ENCODE data around the gene TMEM38A.
"Not testable (repeated sequence)": the region's sequence is repeated elsewhere in the genome, so short reads cannot be mapped to it uniquely, and the experiment has no call there.

Gene TMEM38A

DNA sequence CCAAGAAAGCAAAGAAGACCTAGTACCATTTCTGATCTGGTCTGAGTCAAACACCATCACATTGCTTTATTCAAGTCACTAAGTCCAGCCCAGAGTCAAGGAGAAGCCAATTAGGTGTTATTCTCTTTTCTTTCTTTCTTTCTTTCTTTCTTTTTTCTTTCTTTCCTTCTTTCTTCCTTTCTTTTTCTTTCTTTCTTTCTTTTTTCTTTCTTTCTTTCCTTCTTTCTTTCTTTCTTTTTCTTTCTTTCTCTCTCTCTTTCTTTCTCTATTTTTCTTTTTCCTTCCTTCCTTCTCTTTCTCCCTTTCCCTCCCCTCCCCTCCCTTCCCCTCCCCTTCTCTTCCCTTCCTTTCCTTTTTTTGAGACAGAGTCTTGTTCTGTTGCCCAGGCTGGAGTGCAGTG is 49.9 kb downstream of the TMEM38A start:
- H3K4me3 ChIP-seq (ENCODE audit: control insufficient read depth in 1 of 7, extremely low read depth in 1 of 7, insufficient read depth in 4 of 7, low read depth in 2 of 7, low read length in 6 of 7); DNase-seq; H3K27me3 ChIP-seq (replicated peaks in 2 of 5; ENCODE audit: control insufficient read depth in 4 of 5, insufficient read depth in 5 of 5, low read length in 4 of 5); POLR2A ChIA-PET; H3K9me3 ChIP-seq (ENCODE audit: control extremely low read depth in 1 of 5, control insufficient read depth in 4 of 5, insufficient read depth in 2 of 5, low read depth in 1 of 5, low read length in 4 of 5); H3K36me3 ChIP-seq (ENCODE audit: control insufficient read depth in 4 of 4, insufficient read depth in 4 of 4, low read length in 3 of 4); H3K4me1 ChIP-seq (ENCODE audit: control extremely low read depth in 1 of 4, control insufficient read depth in 4 of 4, insufficient read depth in 4 of 4, low read length in 3 of 4); H3K27ac ChIP-seq (ENCODE audit: insufficient read depth in 1 of 2, low read depth in 1 of 2, low read length in 2 of 2, poor library complexity in 1 of 2, severe bottlenecking in 2 of 2): not testable (repeated sequence)
- CTCF ChIA-PET: interaction anchor here (0.6 kb wide), 1 partner anchor 526 kb away, joined by 3 read pairs; no protein-coding TSS in a partner anchor

DNA sequence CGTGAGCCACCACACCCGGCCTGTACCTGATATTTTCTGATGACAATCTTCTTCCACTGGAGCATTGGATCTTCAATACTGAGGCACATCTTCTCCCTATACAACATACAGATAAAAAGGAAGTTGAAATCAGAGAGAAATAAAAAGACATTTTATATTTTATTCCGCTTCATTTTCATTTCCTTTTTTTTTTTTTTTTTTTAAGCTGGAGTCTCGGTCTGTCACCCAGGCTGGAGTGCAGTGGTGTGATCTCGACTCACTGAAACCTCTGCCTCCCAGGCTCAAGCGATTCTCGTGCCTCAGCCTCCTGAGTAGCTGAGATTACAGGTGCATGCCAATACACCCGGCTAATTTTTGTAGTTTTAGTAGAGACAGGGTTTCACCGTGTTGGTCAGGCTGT is 51.4 kb downstream of the TMEM38A start:
- H3K9me3 ChIP-seq (ENCODE audit: control extremely low read depth in 1 of 5, control insufficient read depth in 4 of 5, insufficient read depth in 2 of 5, low read depth in 1 of 5, low read length in 4 of 5); POLR2A ChIA-PET; H3K4me3 ChIP-seq (ENCODE audit: control insufficient read depth in 1 of 7, extremely low read depth in 1 of 7, insufficient read depth in 4 of 7, low read depth in 2 of 7, low read length in 6 of 7); H3K27me3 ChIP-seq (replicated peaks in 2 of 5; ENCODE audit: control insufficient read depth in 4 of 5, insufficient read depth in 5 of 5, low read length in 4 of 5); H3K27ac ChIP-seq (ENCODE audit: insufficient read depth in 1 of 2, low read depth in 1 of 2, low read length in 2 of 2, poor library complexity in 1 of 2, severe bottlenecking in 2 of 2); H3K36me3 ChIP-seq (ENCODE audit: control insufficient read depth in 4 of 4, insufficient read depth in 4 of 4, low read length in 3 of 4); DNase-seq; CTCF ChIA-PET; H3K4me1 ChIP-seq (ENCODE audit: control extremely low read depth in 1 of 4, control insufficient read depth in 4 of 4, insufficient read depth in 4 of 4, low read length in 3 of 4): not testable (repeated sequence)
- WGBS (ENCODE audit: insufficient coverage): 81% methylated on average over 4 of the region's 9 CpGs

DNA sequence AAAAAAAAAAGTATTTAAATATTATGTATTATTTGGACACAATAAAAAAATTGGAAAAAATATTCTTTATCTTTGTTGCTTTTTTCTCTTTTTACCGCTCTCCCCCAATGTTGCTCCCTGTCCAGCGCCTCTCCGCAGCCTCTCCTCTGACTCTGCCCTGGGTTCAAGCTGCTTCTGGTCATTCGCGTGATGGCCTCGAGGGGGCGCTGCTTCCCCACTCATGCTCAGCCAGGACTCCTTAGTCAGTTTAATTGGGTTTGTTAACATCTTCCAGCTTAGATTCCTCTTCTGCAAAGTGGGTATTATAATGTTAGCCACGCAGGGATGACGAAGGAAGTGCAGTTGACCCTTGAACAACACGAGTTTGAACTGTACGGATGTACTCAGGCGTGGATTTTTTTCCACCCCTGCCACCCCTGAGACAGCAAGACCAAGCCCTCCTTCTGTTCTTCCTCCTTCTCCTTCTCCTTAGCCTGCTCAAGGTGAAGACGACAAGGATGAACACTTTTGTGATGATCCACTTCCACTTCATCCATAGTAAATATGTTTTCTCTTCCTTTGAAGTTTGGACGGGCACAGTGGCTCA is 53.9 kb downstream of the TMEM38A start:
- WGBS (ENCODE audit: insufficient coverage): 39% methylated on average over 9 of the region's 14 CpGs
- CTCF ChIA-PET: interaction anchor here (0.7 kb wide), 2 partner anchors 50 to 912 kb away, joined by 3 to 4 read pairs; no protein-coding TSS in a partner anchor
- H3K9me3 ChIP-seq (ENCODE audit: control extremely low read depth in 1 of 5, control insufficient read depth in 4 of 5, insufficient read depth in 2 of 5, low read depth in 1 of 5, low read length in 4 of 5): no peaks in the 10 kb centered on the region
- POLR2A ChIA-PET: no interaction called here
- DNase-seq: peak; percentile 49 to 59 (median 54)
- H3K36me3 ChIP-seq (ENCODE audit: control insufficient read depth in 4 of 4, insufficient read depth in 4 of 4, low read length in 3 of 4): no peaks in the 10 kb centered on the region
- peaks cover 0 to 2% (median 0%) of the 10 kb centered on the region in 5 experiments for H3K27me3 ChIP-seq (replicated peaks in 2 of 5; ENCODE audit: control insufficient read depth in 4 of 5, insufficient read depth in 5 of 5, low read length in 4 of 5)
- H3K4me3 ChIP-seq (ENCODE audit: control insufficient read depth in 1 of 7, extremely low read depth in 1 of 7, insufficient read depth in 4 of 7, low read depth in 2 of 7, low read length in 6 of 7): no peak overlapping the region
- no peaks in the 10 kb centered on the region for H3K4me1 ChIP-seq (ENCODE audit: control extremely low read depth in 1 of 4, control insufficient read depth in 4 of 4, insufficient read depth in 4 of 4, low read length in 3 of 4)
- no peak overlapping the region for H3K27ac ChIP-seq (ENCODE audit: insufficient read depth in 1 of 2, low read depth in 1 of 2, low read length in 2 of 2, poor library complexity in 1 of 2, severe bottlenecking in 2 of 2)

DNA sequence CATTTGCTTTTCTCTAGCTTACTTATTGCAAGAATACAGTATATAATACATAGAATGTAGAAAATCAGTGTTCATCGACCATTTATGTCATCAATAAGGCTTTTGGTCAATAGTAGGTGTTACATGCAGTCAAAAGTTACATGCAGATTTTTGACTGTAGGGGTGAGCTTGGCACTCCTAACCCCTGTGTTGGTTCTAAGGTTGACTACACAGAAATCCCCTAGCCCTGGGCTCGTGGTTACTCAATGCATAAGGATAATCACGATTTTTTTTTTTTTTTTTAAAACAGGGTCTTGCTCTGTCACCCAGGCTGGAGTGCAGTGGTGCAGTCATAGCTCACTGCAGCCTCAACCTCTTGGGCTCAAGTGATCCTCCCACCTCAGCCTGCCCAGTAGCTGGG is 54.7 kb downstream of the TMEM38A start:
- ChIA-PET CTCF (interaction anchor here (1.1 kb wide), 1 partner anchor 47 kb away, joined by 3 read pairs; no protein-coding TSS in a partner anchor), POLR2A (no interaction called here)
- Histone ChIP-seq H3K9me3 (ENCODE audit: control extremely low read depth in 1 of 5, control insufficient read depth in 4 of 5, insufficient read depth in 2 of 5, low read depth in 1 of 5, low read length in 4 of 5) (no peaks in the 10 kb centered on the region), H3K27me3 (replicated peaks in 2 of 5; ENCODE audit: control insufficient read depth in 4 of 5, insufficient read depth in 5 of 5, low read length in 4 of 5) (no peaks in the 10 kb centered on the region), H3K4me1 (ENCODE audit: control extremely low read depth in 1 of 4, control insufficient read depth in 4 of 4, insufficient read depth in 4 of 4, low read length in 3 of 4) (no peaks in the 10 kb centered on the region), H3K27ac (ENCODE audit: insufficient read depth in 1 of 2, low read depth in 1 of 2, low read length in 2 of 2, poor library complexity in 1 of 2, severe bottlenecking in 2 of 2) (no peak overlapping the region), H3K4me3 (ENCODE audit: control insufficient read depth in 1 of 7, extremely low read depth in 1 of 7, insufficient read depth in 4 of 7, low read depth in 2 of 7, low read length in 6 of 7) (no peak overlapping the region), H3K36me3 (ENCODE audit: control insufficient read depth in 4 of 4, insufficient read depth in 4 of 4, low read length in 3 of 4) (no peaks in the 10 kb centered on the region)
- WGBS (ENCODE audit: insufficient coverage): 80% methylated on average over 1 of the region's 3 CpGs
- no peak for DNase-seq

DNA sequence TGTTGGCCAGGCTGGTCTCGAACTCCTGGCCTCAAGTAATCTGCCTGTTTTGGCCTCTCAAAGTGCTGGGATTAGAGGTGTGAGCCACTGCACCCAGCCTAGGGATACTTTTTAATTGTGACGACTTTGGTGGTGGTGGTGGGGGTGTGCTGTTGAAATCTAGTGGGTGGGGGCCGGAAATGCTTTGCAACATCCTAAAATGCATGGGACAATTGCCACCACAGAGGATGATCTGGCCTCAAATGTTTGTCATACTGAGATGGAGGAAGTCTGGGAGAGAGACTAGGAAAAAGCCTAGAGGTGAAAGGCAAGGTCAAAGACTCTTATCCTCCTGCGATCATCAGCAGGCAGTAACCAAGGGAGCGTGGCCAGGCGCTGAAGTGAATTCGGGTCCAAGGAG is 60.1 kb downstream of the TMEM38A start:
- Histone ChIP-seq H3K4me3 (ENCODE audit: control insufficient read depth in 1 of 7, extremely low read depth in 1 of 7, insufficient read depth in 4 of 7, low read depth in 2 of 7, low read length in 6 of 7) (no peak overlapping the region), H3K27me3 (replicated peaks in 2 of 5; ENCODE audit: control insufficient read depth in 4 of 5, insufficient read depth in 5 of 5, low read length in 4 of 5) (no peaks in the 10 kb centered on the region), H3K9me3 (ENCODE audit: control extremely low read depth in 1 of 5, control insufficient read depth in 4 of 5, insufficient read depth in 2 of 5, low read depth in 1 of 5, low read length in 4 of 5) (peaks cover 0 to 8% (median 0%) of the 10 kb centered on the region in 5 experiments), H3K36me3 (ENCODE audit: control insufficient read depth in 4 of 4, insufficient read depth in 4 of 4, low read length in 3 of 4) (no peaks in the 10 kb centered on the region), H3K4me1 (ENCODE audit: control extremely low read depth in 1 of 4, control insufficient read depth in 4 of 4, insufficient read depth in 4 of 4, low read length in 3 of 4) (no peaks in the 10 kb centered on the region), H3K27ac (ENCODE audit: insufficient read depth in 1 of 2, low read depth in 1 of 2, low read length in 2 of 2, poor library complexity in 1 of 2, severe bottlenecking in 2 of 2) (no peak overlapping the region)
- ChIA-PET CTCF (no interaction called here), POLR2A (no interaction called here)
- no peak for DNase-seq
- 87% methylated on average over 6 of the region's 7 CpGs for WGBS (ENCODE audit: insufficient coverage)

DNA sequence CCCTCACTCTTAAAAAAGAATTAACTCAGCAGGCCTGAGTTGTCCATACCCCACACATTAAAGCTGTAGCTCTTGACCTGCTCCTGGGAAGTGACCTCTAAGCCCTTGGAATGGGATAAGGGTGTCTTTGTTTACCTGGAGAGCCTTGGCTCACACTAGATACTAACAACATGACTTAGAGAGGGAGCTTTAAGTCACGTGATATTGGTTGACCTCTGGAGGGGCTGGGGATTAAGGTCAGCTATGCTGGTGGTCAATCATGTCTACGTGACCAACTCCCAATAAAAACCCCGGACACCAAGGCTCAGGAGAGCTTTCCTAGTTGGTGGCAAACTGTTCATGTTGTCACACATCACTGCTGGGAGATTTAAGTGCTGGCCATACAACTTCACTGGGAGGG is 61.7 kb downstream of the TMEM38A start:
- Histone ChIP-seq H3K4me3 (ENCODE audit: control insufficient read depth in 1 of 7, extremely low read depth in 1 of 7, insufficient read depth in 4 of 7, low read depth in 2 of 7, low read length in 6 of 7) (no peak overlapping the region), H3K27me3 (replicated peaks in 2 of 5; ENCODE audit: control insufficient read depth in 4 of 5, insufficient read depth in 5 of 5, low read length in 4 of 5) (no peaks in the 10 kb centered on the region), H3K9me3 (ENCODE audit: control extremely low read depth in 1 of 5, control insufficient read depth in 4 of 5, insufficient read depth in 2 of 5, low read depth in 1 of 5, low read length in 4 of 5) (peaks cover 0 to 8% (median 0%) of the 10 kb centered on the region in 5 experiments), H3K4me1 (ENCODE audit: control extremely low read depth in 1 of 4, control insufficient read depth in 4 of 4, insufficient read depth in 4 of 4, low read length in 3 of 4) (no peaks in the 10 kb centered on the region), H3K36me3 (ENCODE audit: control insufficient read depth in 4 of 4, insufficient read depth in 4 of 4, low read length in 3 of 4) (no peaks in the 10 kb centered on the region), H3K27ac (ENCODE audit: insufficient read depth in 1 of 2, low read depth in 1 of 2, low read length in 2 of 2, poor library complexity in 1 of 2, severe bottlenecking in 2 of 2) (no peak overlapping the region)
- WGBS (ENCODE audit: insufficient coverage): 90% methylated on average over 3 of the region's 3 CpGs
- CTCF ChIA-PET: no interaction called here
- POLR2A ChIA-PET: no interaction called here
- no peak for DNase-seq

DNA sequence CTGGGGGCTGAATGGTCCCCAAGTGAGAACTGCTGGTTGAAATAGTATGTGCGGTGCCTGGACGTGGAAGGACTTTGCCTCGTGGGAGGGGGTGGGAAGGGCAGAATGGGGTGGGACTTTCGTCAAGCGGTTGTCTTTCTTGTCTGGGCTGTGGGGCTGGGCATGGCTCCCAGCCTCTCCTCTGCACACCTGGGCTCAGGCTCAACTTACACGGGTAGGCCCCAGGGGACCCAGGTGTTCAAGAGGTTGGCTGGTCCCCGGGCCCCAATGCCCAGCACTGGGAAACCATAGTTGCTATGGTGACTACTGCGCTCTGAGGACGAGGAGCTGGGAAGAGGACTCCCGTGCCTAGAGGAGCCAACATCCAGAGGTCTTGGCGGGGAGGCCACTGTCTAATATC is 66.0 kb downstream of the TMEM38A start:
- ChIA-PET POLR2A (no interaction called here), CTCF (no interaction called here)
- Histone ChIP-seq H3K9me3 (ENCODE audit: control extremely low read depth in 1 of 5, control insufficient read depth in 4 of 5, insufficient read depth in 2 of 5, low read depth in 1 of 5, low read length in 4 of 5) (peaks cover 0 to 8% (median 0%) of the 10 kb centered on the region in 5 experiments), H3K27me3 (replicated peaks in 2 of 5; ENCODE audit: control insufficient read depth in 4 of 5, insufficient read depth in 5 of 5, low read length in 4 of 5) (no peaks in the 10 kb centered on the region), H3K36me3 (ENCODE audit: control insufficient read depth in 4 of 4, insufficient read depth in 4 of 4, low read length in 3 of 4) (no peaks in the 10 kb centered on the region), H3K4me1 (ENCODE audit: control extremely low read depth in 1 of 4, control insufficient read depth in 4 of 4, insufficient read depth in 4 of 4, low read length in 3 of 4) (no peaks in the 10 kb centered on the region), H3K4me3 (ENCODE audit: control insufficient read depth in 1 of 7, extremely low read depth in 1 of 7, insufficient read depth in 4 of 7, low read depth in 2 of 7, low read length in 6 of 7) (no peak overlapping the region), H3K27ac (ENCODE audit: insufficient read depth in 1 of 2, low read depth in 1 of 2, low read length in 2 of 2, poor library complexity in 1 of 2, severe bottlenecking in 2 of 2) (no peak overlapping the region)
- WGBS (ENCODE audit: insufficient coverage): 95% methylated on average over 4 of the region's 11 CpGs
- DNase-seq: no peak
